GM18519 (cell line): ENCODE data around the gene DSN1.
A peak's percentile ranks its signal among the peaks of the same experiment; 100 is the strongest.

ENCODE experiments used
- ATAC-seq: cut with Tn5 transposase; IDR thresholded peaks from one replicate; pipeline ENCODE4 v1.9.1; 2021; ENCODE audit warnings: mild to moderate bottlenecking, moderate library complexity; ENCODE audit not compliant: unreplicated experiment, low FRiP score

DSN1 gene

DNA sequence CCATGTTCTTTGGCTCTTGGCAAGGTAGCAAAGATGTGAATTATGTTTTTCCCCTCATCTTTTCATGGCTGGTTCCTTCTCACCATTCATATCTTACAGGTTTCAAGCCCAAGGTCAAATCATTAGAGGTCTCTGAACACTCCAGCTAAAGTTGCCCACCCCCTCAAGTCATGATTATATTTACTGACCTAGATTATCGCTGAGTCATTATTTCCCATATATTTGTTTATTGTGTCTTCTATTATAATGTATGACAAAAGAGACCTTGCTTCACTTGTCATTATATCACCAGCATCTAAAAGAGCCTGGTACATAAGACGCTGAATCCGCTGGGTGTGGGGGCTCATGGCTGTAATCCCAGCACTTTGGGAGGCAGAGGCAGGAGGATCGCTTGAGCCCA, 12.4 kb downstream of the DSN1 start:
- no peak for ATAC-seq

- ATAC-seq = no peak
Observed at GRCh38 chr20:36760647-36761046, 12.9 kb downstream of the DSN1 start.

- ATAC-seq = no peak
Observed at GRCh38 chr20:36758276-36758675, 15.3 kb downstream of the DSN1 start.

GRCh38 chr20:36756496-36756895, 17.1 kb downstream of the DSN1 start:
- ATAC-seq = no peak

DNA sequence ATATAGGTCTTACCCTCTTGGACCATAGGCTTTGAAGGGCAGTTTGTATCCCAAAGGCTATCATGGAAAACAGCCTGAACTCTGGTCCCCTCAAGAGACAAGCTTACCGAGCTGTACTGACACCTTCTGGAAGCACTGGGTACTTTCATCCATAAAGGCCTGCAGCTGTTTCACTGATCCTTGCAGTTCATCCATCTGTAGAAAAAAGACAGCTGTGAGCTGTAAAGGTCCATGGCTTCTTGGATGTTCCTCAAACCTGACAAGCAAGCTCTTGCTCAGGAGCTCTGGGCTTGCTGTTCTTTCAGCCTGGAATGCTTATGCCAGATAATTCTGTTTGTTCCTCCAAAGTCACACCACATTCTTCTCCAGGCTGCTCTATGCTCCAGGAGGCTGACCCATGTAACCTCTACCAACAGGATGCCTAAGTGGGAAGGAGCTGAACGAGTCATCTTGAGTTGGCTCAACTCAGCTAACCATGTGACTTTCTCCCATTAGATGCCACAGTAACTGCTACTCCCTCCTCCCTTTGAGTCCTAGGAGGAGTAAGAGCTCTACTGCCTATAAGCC, 18.8 kb downstream of the DSN1 start:
- no peak for ATAC-seq

GRCh38 chr20:36752582-36752981, 21.0 kb downstream of the DSN1 start:
- no peak for ATAC-seq

- peak; percentile 73 for ATAC-seq
Observed at GRCh38 chr20:36745927-36746659, 27.5 kb downstream of the DSN1 start, which contains the start of gene NDRG3. Gene NDRG3, minus strand, starts transcription at chr20:36746090. Its CDS starts 24,355 bp downstream, at chr20:36721735.

GRCh38 chr20:36745234-36745926, 28.2 kb downstream of the DSN1 start:
- no peak for ATAC-seq

- ATAC-seq = no peak
Observed at GRCh38 chr20:36744764-36745191, 28.8 kb downstream of the DSN1 start.

GRCh38 chr20:36744243-36744642, 29.3 kb downstream of the DSN1 start:
- no peak for ATAC-seq

GRCh38 chr20:36742558-36742957, 31.0 kb downstream of the DSN1 start:
- no peak for ATAC-seq

DNA sequence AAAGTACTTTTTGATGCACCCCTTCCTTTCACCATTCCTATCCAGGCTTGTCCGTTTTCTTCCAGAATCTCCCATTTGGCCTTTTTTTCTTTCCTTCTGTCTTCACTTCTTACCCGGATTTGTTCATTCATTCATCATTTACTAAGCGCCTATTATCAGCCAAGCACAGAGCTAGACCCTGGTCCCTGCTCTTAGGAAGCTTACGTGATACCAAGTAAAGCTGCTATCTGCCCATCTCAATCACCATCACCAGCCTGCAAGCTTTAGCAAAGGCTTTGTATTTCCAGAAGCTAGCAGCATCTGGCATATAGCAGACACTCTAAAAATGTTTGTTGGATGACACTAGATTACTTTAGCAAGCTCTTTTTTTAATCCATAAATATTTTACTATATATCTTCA, 32.5 kb downstream of the DSN1 start:
- ATAC-seq = no peak

DNA sequence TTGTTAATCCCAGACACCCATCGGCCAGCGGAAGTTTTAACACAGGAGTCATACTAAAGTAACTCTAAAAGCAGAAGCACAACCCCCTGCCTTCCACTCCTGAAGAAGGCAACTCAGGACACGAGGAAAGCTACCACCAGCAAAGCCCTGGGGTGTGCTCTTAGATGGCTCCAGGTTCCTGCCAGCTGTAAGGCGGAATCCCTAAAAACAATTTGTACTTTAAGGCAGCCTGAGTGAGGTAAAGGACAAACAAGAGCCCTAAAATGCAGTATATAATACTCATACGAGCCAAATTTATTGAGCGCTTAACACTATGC, 36.4 kb downstream of the DSN1 start:
- ATAC-seq = no peak

- ATAC-seq = no peak
Observed at GRCh38 chr20:36736451-36737182, 36.9 kb downstream of the DSN1 start.

DNA sequence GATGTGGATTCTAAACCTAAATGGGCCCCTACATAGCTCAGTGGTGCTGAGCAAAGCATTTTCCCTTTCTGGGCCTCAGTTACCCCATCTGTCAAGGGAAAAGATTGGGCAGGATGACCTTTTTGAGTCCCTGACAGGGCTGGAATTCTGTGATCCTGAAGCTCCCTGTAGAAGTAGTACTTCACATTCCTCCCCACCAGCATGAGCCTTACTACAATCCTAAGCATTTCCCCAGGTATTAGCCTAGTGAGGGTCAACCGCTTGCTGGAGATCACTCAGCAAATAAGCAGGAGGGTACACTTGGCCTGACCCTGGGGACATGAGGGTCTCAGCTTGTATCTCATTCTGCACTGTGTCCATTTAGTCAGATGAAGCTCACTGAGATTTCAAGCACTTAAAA, 41.1 kb downstream of the DSN1 start:
- no peak for ATAC-seq

DNA sequence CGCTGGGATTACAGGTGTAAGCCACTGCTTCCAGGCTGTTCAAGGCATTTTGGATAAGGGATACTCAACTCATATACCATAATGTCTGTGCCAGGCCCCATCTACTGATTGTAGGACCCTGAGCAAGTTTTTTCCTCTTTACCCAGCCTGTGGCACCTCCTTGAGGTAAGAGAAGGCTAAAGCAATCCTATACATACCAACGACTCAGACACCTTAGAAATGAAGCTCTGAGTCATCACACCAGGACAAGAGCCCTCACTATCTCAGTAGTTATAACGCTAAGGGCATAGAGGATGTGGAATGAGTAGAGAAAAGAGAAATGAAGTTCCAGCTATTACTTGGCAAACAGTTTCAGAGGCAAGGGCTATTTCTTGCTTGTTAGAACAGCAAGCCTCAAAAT, 44.6 kb downstream of the DSN1 start:
- ATAC-seq = no peak

GRCh38 chr20:36726168-36726567, 47.4 kb downstream of the DSN1 start:
- no peak for ATAC-seq

DNA sequence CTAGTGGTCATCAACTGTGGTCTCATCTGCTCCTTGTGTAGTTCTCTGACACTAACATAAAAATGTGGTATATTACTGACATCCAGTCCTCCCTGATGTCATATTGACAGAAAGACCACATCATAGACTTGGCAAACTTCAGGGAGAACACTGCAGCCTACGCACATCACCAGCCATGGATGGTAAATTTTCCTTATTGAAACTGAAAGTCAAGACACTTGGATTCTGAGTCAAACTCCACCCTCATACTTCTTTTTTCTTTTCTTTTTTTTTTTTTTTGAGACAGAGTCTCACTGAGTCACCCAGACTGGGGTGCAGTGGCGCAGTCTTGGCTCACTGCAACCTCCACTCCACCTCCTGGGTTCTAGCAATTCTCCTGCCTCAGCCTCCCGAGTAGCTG, 53.1 kb downstream of the DSN1 start:
- ATAC-seq = no peak

DNA sequence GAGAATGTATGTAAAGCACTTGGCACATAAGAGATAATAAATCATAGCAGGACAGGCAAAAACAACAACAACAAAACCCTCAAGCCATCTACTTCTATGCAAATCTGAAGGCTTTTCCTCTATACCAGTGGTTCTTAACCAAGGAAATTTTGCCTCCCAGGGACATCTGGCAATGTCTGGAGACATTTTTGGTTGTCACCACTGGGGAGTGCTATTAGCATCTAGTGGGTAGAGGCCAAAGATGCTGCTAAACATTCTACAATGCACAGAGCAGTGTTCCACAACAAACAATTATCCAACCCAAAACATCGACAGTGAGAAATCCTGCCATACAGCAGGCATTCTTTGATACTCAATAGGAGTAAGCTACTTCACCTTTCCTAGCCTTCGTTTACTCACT, 55.9 kb downstream of the DSN1 start:
- ATAC-seq = no peak

DNA sequence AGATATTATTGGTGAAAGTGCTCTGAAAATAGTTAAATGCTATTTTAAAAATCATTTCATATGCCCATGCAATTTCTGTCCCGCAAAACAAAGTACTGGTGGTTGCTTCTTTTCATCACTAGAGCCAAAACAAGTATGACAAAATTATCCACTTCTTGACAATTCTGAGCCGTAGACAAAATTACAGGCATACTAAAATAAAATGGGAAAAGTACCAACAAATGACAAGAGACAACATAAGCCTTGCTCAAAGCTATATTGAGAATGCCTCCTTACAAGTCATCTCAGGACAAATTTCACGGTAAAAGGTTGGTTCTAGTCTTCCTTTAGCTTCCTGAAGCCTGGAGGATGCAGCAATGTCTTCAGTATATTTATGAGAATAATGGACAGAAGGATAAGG, 56.5 kb downstream of the DSN1 start:
- ATAC-seq = no peak

DNA sequence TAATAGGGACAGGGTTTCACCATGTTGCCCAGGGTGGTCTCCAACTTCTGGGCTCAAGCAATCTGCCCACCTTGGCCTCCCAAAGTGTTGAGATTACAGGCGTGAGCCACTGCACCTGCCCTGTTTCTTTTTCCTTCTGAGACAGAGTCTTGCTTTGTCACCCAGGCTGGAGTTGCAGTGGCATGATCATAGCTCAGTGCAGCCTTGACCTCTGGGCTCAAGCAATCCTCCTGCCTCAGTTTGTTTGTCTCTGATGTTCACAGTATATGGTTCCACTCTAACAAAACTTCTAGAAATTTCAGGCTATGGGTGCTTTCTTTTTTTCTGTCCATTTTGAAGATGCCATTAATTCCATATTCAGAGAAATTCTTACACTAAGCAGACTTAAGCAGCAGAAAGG, 60.8 kb downstream of the DSN1 start:
- no peak for ATAC-seq
